ACC112 (cell line): ENCODE data around the gene RGS10.

Experiments used
- H2AFZ ChIP-seq: fragments of 200-600 bp; sonication (generic); one replicate; pipeline ENCODE4 v1.6.0; 2017; ENCODE audit warnings: antibody characterized with exemption, low read length; ENCODE audit not compliant: unreplicated experiment
- H3K27ac ChIP-seq: fragments of 200-600 bp; sonication (generic); 2 replicates; pipeline ENCODE4 v1.5.1; 2014; ENCODE audit warnings: low read depth, mild to moderate bottlenecking, antibody characterized with exemption, low read length, moderate library complexity
- H3K27me3 ChIP-seq: fragments of 200-600 bp; sonication (generic); 2 replicates; pipeline ENCODE4 v1.6.1; 2014; ENCODE audit warnings: mild to moderate bottlenecking, antibody characterized with exemption, low read length, moderate library complexity, mixed read lengths; ENCODE audit not compliant: insufficient read depth
- H3K36me3 ChIP-seq: fragments of 200-600 bp; sonication (generic); 2 replicates; pipeline ENCODE4 v1.6.1; 2016; ENCODE audit warnings: mild to moderate bottlenecking, antibody characterized with exemption, low read length, moderate library complexity, mixed read lengths; ENCODE audit not compliant: insufficient read depth
- H3K4me1 ChIP-seq: fragments of 200-600 bp; sonication (generic); one replicate; pipeline ENCODE4 v1.6.1; 2016; ENCODE audit warnings: low read length, mixed read lengths; ENCODE audit not compliant: insufficient read depth, unreplicated experiment, control insufficient read depth
- H3K4me3 ChIP-seq: fragments of 200-600 bp; sonication (generic); 2 replicates; pipeline ENCODE4 v1.5.1; 2014; ENCODE audit warnings: mild to moderate bottlenecking, low read depth, low read length
- H3K79me2 ChIP-seq: fragments of 200-600 bp; sonication (generic); one replicate; pipeline ENCODE4 v1.6.0; 2016; ENCODE audit warnings: low read length; ENCODE audit not compliant: control insufficient read depth, unreplicated experiment, insufficient read depth

Gene RGS10

GRCh38 chr10:119497243-119497642, 45.3 kb downstream of the RGS10 start:
- Histone ChIP-seq H3K4me3 (no peak overlapping the region), H2AFZ (no peak overlapping the region), H3K36me3 (0 out of 2 replicates have a peak, but pooled peaks cover 3% of the 10 kb centered on the region), H3K79me2 (no peaks in the 10 kb centered on the region), H3K27ac (no peak overlapping the region), H3K27me3 (no peaks in the 10 kb centered on the region), H3K4me1 (peaks cover 11% of the 10 kb centered on the region)

GRCh38 chr10:119496273-119496672, 46.2 kb downstream of the RGS10 start:
- Histone ChIP-seq H3K27ac (no peak overlapping the region), H3K4me3 (no peak overlapping the region), H3K36me3 (0 out of 2 replicates have a peak, but pooled peaks cover 3% of the 10 kb centered on the region), H3K27me3 (no peaks in the 10 kb centered on the region), H2AFZ (no peak overlapping the region), H3K79me2 (no peaks in the 10 kb centered on the region), H3K4me1 (peaks cover 11% of the 10 kb centered on the region)

GRCh38 chr10:119495545-119495944, 47.0 kb downstream of the RGS10 start:
- H3K27ac ChIP-seq, result no peak overlapping the region
- no peaks in the 10 kb centered on the region for H3K79me2 ChIP-seq
- 0 out of 2 replicates have a peak, but pooled peaks cover 3% of the 10 kb centered on the region for H3K36me3 ChIP-seq
- peaks cover 11% of the 10 kb centered on the region for H3K4me1 ChIP-seq
- no peak overlapping the region for H2AFZ ChIP-seq
- no peaks in the 10 kb centered on the region for H3K27me3 ChIP-seq
- no peak overlapping the region for H3K4me3 ChIP-seq

GRCh38 chr10:119495021-119495505, 47.5 kb downstream of the RGS10 start:
- Histone ChIP-seq H3K4me3 (no peak overlapping the region), H2AFZ (no peak overlapping the region), H3K4me1 (peaks cover 11% of the 10 kb centered on the region), H3K27ac (no peak overlapping the region), H3K36me3 (0 out of 2 replicates have a peak, but pooled peaks cover 3% of the 10 kb centered on the region), H3K27me3 (no peaks in the 10 kb centered on the region), H3K79me2 (no peaks in the 10 kb centered on the region)

GRCh38 chr10:119494236-119495020, 48.1 kb downstream of the RGS10 start:
- Histone ChIP-seq H3K36me3 (no peaks in the 10 kb centered on the region), H3K4me3 (no peak overlapping the region), H2AFZ (no peak overlapping the region), H3K27ac (no peak overlapping the region), H3K27me3 (no peaks in the 10 kb centered on the region), H3K4me1 (peaks cover 11% of the 10 kb centered on the region), H3K79me2 (no peaks in the 10 kb centered on the region)

- Histone ChIP-seq H3K36me3 (no peaks in the 10 kb centered on the region), H3K4me3 (no peak overlapping the region), H3K27ac (no peak overlapping the region), H3K4me1 (peaks cover 11% of the 10 kb centered on the region), H2AFZ (no peak overlapping the region), H3K79me2 (no peaks in the 10 kb centered on the region), H3K27me3 (no peaks in the 10 kb centered on the region)
Observed at GRCh38 chr10:119493155-119493554, 49.4 kb downstream of the RGS10 start.

GRCh38 chr10:119491966-119492757, 50.4 kb downstream of the RGS10 start:
- Histone ChIP-seq H2AFZ (no peak overlapping the region), H3K79me2 (no peaks in the 10 kb centered on the region), H3K4me1 (peaks cover 11% of the 10 kb centered on the region), H3K27me3 (no peaks in the 10 kb centered on the region), H3K36me3 (no peaks in the 10 kb centered on the region), H3K4me3 (no peak overlapping the region), H3K27ac (no peak overlapping the region)

- Histone ChIP-seq H2AFZ (peak overlapping the region; percentile 87), H3K4me3 (peak overlapping the region; percentile 85; the same call in 1 of the 2 replicates), H3K27me3 (no peaks in the 10 kb centered on the region), H3K27ac (no peak overlapping the region), H3K36me3 (no peaks in the 10 kb centered on the region), H3K79me2 (no peaks in the 10 kb centered on the region), H3K4me1 (peaks cover 11% of the 10 kb centered on the region)
Observed at GRCh38 chr10:119489991-119490326, 52.6 kb downstream of the RGS10 start.

GRCh38 chr10:119488675-119489074, 53.8 kb downstream of the RGS10 start:
- Histone ChIP-seq H3K79me2 (no peaks in the 10 kb centered on the region), H3K36me3 (no peaks in the 10 kb centered on the region), H2AFZ (no peak overlapping the region), H3K4me1 (no peaks in the 10 kb centered on the region), H3K27ac (no peak overlapping the region), H3K27me3 (no peaks in the 10 kb centered on the region), H3K4me3 (no peak overlapping the region)

- H3K27ac ChIP-seq, result no peak overlapping the region
- H3K27me3 ChIP-seq, result peaks cover 10% of the 10 kb centered on the region
- no peaks in the 10 kb centered on the region for H3K4me1 ChIP-seq
- no peaks in the 10 kb centered on the region for H3K36me3 ChIP-seq
- no peak overlapping the region for H2AFZ ChIP-seq
- no peak overlapping the region for H3K4me3 ChIP-seq
- no peaks in the 10 kb centered on the region for H3K79me2 ChIP-seq
Observed at GRCh38 chr10:119483839-119484238, 58.7 kb downstream of the RGS10 start.
